Activated CD4-positive, alpha-beta memory T cell treated with anti-CD3 and anti-CD28 coated beads, Interleukin-2, amount 10 ng/mL, durations not matched to agents 7 days and 5 days (primary cell): ENCODE data around the gene CLDN8. TPM values are rescaled to one million over a fixed set of nuclear protein-coding genes. Genes with fewer than 3 reads are reported as not detected.

Source experiments
- CTCF ChIA-PET: fragments of 350-600 bp; sonication (Branson Sonifier 250); formaldehyde crosslinking; loops from one replicate; lab custom pipeline; 2021; ENCODE audit warnings: antibody characterized with exemption, inconsistent platforms; lab: Charles Lee
- POLR2A ChIA-PET: fragments of 350-600 bp; sonication (Branson Sonifier 250); formaldehyde crosslinking; loops from one replicate; lab custom pipeline; 2021; ENCODE audit warnings: antibody characterized with exemption; lab: Charles Lee
- DNase-seq: peaks from one replicate; pipeline ENCODE4 v3.0.0-alpha.2; 2020
- H3K27ac Mint-ChIP-seq: one replicate; pipeline ENCODE4 v1.8.0; 2021; ENCODE audit warnings: mild to moderate bottlenecking, mixed read lengths
- H3K27me3 Mint-ChIP-seq: one replicate; pipeline ENCODE4 v1.8.0; 2021; ENCODE audit warnings: mixed read lengths
- H3K36me3 Mint-ChIP-seq: one replicate; pipeline ENCODE4 v1.8.0; 2021; ENCODE audit warnings: low read depth, mixed read lengths
- H3K4me1 Mint-ChIP-seq: one replicate; pipeline ENCODE4 v1.8.0; 2021; ENCODE audit warnings: mixed read lengths
- H3K4me3 Mint-ChIP-seq: one replicate; pipeline ENCODE4 v1.8.0; 2021; ENCODE audit warnings: mild to moderate bottlenecking, mixed read lengths
- H3K9me3 Mint-ChIP-seq: one replicate; pipeline ENCODE4 v1.8.0; 2021; ENCODE audit warnings: mixed read lengths
- total RNA-seq, 2 experiments: library from RNA; stranded (reverse); gene quantifications; one replicate each; pipeline ENCODE4 v1.2.3, GENCODE V29; 2021

The CLDN8 gene
- total RNA-seq = not detected

- Mint-ChIP-seq H3K27ac (no peak within 1 kb of the TSS), H3K4me3 (no peak within 1 kb of the TSS), H3K36me3 (no peaks in the 10 kb centered on the region), H3K9me3 (peaks cover 2% of the 10 kb centered on the region), H3K27me3 (no peaks in the 10 kb centered on the region), H3K4me1 (no peaks in the 10 kb centered on the region)
- ChIA-PET POLR2A (no interaction called here), CTCF (no interaction called here)
- DNase-seq = no peak
Observed at GRCh38 chr21:30216041-30216723, at the start of gene CLDN8. Gene CLDN8 (minus strand): TSS chr21:30216097. CDS start chr21:30215925, 172 bp downstream.

- POLR2A ChIA-PET = no interaction called here
- CTCF ChIA-PET = no interaction called here
- Mint-ChIP-seq H3K27me3 (no peaks in the 10 kb centered on the region), H3K36me3 (no peaks in the 10 kb centered on the region), H3K9me3 (no peaks in the 10 kb centered on the region), H3K4me1 (no peaks in the 10 kb centered on the region), H3K4me3 (no peak overlapping the region), H3K27ac (no peak overlapping the region)
- no peak for DNase-seq
Observed at GRCh38 chr21:30257773-30258172, 41.9 kb upstream of the CLDN8 start.

DNA sequence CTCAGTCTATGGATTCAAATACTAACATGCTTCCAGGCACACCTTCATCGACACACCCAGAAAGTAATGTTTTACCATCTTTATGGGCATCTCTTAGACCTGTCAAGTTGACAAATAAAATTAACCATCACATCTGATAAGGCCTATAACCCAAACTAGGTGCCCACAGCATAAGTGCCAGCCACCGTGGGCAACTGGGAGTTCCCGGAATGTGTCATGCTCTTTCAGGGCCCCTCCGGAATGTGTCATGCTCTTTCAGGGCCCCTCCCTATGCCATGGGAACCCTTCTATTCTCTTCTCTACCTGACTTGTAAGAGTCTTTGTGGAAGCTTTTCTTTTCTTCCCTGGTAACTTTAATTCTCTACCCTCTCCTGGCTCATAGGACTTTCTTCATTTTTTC is 40.2 kb upstream of the CLDN8 start:
- CTCF ChIA-PET = no interaction called here
- no peaks in the 10 kb centered on the region for H3K9me3 Mint-ChIP-seq

DNA sequence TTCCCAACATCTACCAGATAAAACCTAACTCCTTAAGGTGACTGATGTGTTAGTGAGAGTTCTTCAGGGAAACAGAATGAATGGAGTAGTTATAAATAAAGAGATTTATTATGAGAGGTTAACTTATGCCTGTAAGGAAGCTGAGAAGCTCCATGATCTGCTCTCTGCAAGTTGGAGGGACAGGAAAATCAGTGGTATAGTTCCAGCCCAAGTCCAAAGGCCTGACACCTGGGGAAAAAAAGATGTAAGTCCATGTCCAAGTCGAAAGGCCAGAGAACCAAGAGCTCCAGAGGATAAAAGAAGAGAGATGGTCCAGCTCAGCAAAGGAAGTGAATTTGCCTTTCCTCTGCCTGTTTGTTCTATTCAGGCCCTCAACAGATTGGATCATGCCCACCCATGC is 39.8 kb upstream of the CLDN8 start:
- CTCF ChIA-PET = no interaction called here
- Mint-ChIP-seq H3K4me3 (no peak overlapping the region), H3K36me3 (no peaks in the 10 kb centered on the region), H3K27me3 (no peaks in the 10 kb centered on the region), H3K9me3 (no peaks in the 10 kb centered on the region), H3K4me1 (no peaks in the 10 kb centered on the region), H3K27ac (no peak overlapping the region)
- DNase-seq = no peak
- POLR2A ChIA-PET = no interaction called here

More for the DNA sequence above, 40.2 kb upstream of the CLDN8 start:
- H3K27me3 Mint-ChIP-seq = no peaks in the 10 kb centered on the region
- POLR2A ChIA-PET = no interaction called here
- no peaks in the 10 kb centered on the region for H3K36me3 Mint-ChIP-seq
- H3K27ac Mint-ChIP-seq = no peak overlapping the region
- no peak overlapping the region for H3K4me3 Mint-ChIP-seq
- no peak for DNase-seq
- H3K4me1 Mint-ChIP-seq = no peaks in the 10 kb centered on the region

DNA sequence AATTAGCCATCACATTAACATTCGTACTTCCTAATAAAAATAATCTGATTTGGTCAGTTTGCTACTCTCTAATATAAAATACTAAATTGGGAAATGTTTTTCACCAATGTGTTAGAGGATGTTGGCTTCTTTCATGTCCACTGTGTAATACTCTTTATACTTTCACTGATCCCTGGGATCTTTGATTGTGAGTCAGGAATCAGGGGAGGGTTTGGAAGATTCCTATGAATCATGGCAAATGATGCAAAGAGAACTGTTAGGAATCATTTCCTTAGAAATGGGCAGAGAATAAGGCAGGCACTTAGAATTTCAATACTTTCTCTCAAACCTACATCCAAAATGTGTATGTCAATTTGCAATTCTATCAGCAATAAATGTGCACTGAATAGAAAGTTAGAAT is 35.9 kb upstream of the CLDN8 start:
- H3K9me3 Mint-ChIP-seq = no peaks in the 10 kb centered on the region
- ChIA-PET POLR2A (no interaction called here), CTCF (no interaction called here)
- H3K4me3 Mint-ChIP-seq = no peak overlapping the region
- no peak overlapping the region for H3K27ac Mint-ChIP-seq
- DNase-seq = no peak
- H3K27me3 Mint-ChIP-seq = no peaks in the 10 kb centered on the region
- H3K4me1 Mint-ChIP-seq = no peaks in the 10 kb centered on the region
- H3K36me3 Mint-ChIP-seq = no peaks in the 10 kb centered on the region

GRCh38 chr21:30249936-30250335 is 34.0 kb upstream of the CLDN8 start:
- DNase-seq = no peak
- H3K4me1 Mint-ChIP-seq = no peaks in the 10 kb centered on the region

DNA sequence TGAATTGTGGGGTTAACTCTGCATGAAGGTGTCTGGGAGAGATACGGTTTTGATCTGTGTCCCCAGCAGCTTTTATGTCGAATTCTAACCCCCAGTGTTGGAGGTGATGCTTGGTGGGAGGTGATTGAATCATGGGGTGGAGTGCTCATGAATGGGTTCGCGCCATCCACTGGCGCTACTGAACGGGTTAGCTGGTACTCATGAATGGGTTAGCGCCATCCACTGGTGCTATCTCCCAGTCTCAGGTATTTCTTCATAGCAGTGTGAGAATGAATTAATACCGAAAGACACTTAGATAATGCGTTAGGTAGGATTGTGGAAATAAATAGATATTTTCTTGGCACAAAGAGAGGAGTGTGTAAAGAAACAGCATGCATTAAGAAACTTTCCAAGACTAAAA is 32.9 kb upstream of the CLDN8 start:
- ChIA-PET POLR2A (no interaction called here), CTCF (no interaction called here)
- H3K9me3 Mint-ChIP-seq = no peaks in the 10 kb centered on the region
- no peaks in the 10 kb centered on the region for H3K4me1 Mint-ChIP-seq
- H3K36me3 Mint-ChIP-seq = no peaks in the 10 kb centered on the region
- H3K27ac Mint-ChIP-seq = no peak overlapping the region
- no peaks in the 10 kb centered on the region for H3K27me3 Mint-ChIP-seq
- no peak for DNase-seq
- no peak overlapping the region for H3K4me3 Mint-ChIP-seq

More at GRCh38 chr21:30249936-30250335, 34.0 kb upstream of the CLDN8 start:
- no peak overlapping the region for H3K4me3 Mint-ChIP-seq
- H3K27me3 Mint-ChIP-seq = no peaks in the 10 kb centered on the region
- no peaks in the 10 kb centered on the region for H3K36me3 Mint-ChIP-seq
- H3K27ac Mint-ChIP-seq = no peak overlapping the region
- ChIA-PET POLR2A (no interaction called here), CTCF (no interaction called here)
- no peaks in the 10 kb centered on the region for H3K9me3 Mint-ChIP-seq

GRCh38 chr21:30245061-30245460 is 29.2 kb upstream of the CLDN8 start:
- H3K9me3 Mint-ChIP-seq = peaks cover 3% of the 10 kb centered on the region
- no peaks in the 10 kb centered on the region for H3K36me3 Mint-ChIP-seq
- no peaks in the 10 kb centered on the region for H3K4me1 Mint-ChIP-seq
- CTCF ChIA-PET = no interaction called here
- POLR2A ChIA-PET = no interaction called here
- DNase-seq = no peak
- H3K27ac Mint-ChIP-seq = no peak overlapping the region
- no peaks in the 10 kb centered on the region for H3K27me3 Mint-ChIP-seq
- H3K4me3 Mint-ChIP-seq = no peak overlapping the region

- no peak for DNase-seq
- Mint-ChIP-seq H3K27ac (no peak overlapping the region), H3K27me3 (no peaks in the 10 kb centered on the region), H3K9me3 (peaks cover 3% of the 10 kb centered on the region), H3K36me3 (no peaks in the 10 kb centered on the region), H3K4me1 (no peaks in the 10 kb centered on the region), H3K4me3 (no peak overlapping the region)
- ChIA-PET POLR2A (no interaction called here), CTCF (no interaction called here)
Observed at GRCh38 chr21:30243691-30244090, 27.8 kb upstream of the CLDN8 start.

- POLR2A ChIA-PET = no interaction called here
- CTCF ChIA-PET = no interaction called here
- H3K27ac Mint-ChIP-seq = no peak overlapping the region
- H3K27me3 Mint-ChIP-seq = no peaks in the 10 kb centered on the region
- H3K4me1 Mint-ChIP-seq = no peaks in the 10 kb centered on the region
- peaks cover 3% of the 10 kb centered on the region for H3K9me3 Mint-ChIP-seq
- no peaks in the 10 kb centered on the region for H3K36me3 Mint-ChIP-seq
- H3K4me3 Mint-ChIP-seq = no peak overlapping the region
- no peak for DNase-seq
Observed at GRCh38 chr21:30240661-30241060, 24.8 kb upstream of the CLDN8 start.

GRCh38 chr21:30238168-30238567 is 22.3 kb upstream of the CLDN8 start:
- ChIA-PET POLR2A (no interaction called here), CTCF (no interaction called here)
- peaks cover 3% of the 10 kb centered on the region for H3K9me3 Mint-ChIP-seq
- no peaks in the 10 kb centered on the region for H3K27me3 Mint-ChIP-seq
- no peaks in the 10 kb centered on the region for H3K36me3 Mint-ChIP-seq
- no peaks in the 10 kb centered on the region for H3K4me1 Mint-ChIP-seq
- no peak overlapping the region for H3K27ac Mint-ChIP-seq
- H3K4me3 Mint-ChIP-seq = no peak overlapping the region
- no peak for DNase-seq

DNA sequence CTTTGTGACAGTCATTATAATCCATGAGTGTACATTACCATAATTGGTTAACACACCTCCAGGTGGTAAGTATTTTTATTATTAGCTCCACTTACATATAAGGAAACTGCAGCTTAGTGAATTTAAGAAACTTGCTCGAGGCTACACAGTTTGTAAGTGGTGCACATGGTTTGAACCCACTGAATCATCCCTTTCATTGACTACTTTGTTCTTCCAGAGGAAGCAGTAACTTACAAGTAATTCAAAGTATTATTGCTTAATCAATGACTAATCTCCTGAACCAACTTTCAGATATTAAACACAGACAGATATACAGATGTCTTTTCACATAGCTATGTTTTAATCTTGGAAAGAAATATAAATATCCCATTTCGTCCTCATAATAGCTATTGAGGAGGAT is 18.7 kb upstream of the CLDN8 start:
- Mint-ChIP-seq H3K36me3 (no peaks in the 10 kb centered on the region), H3K4me3 (no peak overlapping the region), H3K27me3 (no peaks in the 10 kb centered on the region), H3K27ac (no peak overlapping the region), H3K4me1 (no peaks in the 10 kb centered on the region), H3K9me3 (no peaks in the 10 kb centered on the region)
- ChIA-PET POLR2A (no interaction called here), CTCF (no interaction called here)
- no peak for DNase-seq

- DNase-seq = no peak
- ChIA-PET POLR2A (no interaction called here), CTCF (no interaction called here)
- Mint-ChIP-seq H3K4me3 (no peak overlapping the region), H3K27ac (no peak overlapping the region), H3K9me3 (no peaks in the 10 kb centered on the region), H3K27me3 (no peaks in the 10 kb centered on the region), H3K4me1 (no peaks in the 10 kb centered on the region), H3K36me3 (no peaks in the 10 kb centered on the region)
Observed at GRCh38 chr21:30234050-30234449, 18.2 kb upstream of the CLDN8 start.

DNA sequence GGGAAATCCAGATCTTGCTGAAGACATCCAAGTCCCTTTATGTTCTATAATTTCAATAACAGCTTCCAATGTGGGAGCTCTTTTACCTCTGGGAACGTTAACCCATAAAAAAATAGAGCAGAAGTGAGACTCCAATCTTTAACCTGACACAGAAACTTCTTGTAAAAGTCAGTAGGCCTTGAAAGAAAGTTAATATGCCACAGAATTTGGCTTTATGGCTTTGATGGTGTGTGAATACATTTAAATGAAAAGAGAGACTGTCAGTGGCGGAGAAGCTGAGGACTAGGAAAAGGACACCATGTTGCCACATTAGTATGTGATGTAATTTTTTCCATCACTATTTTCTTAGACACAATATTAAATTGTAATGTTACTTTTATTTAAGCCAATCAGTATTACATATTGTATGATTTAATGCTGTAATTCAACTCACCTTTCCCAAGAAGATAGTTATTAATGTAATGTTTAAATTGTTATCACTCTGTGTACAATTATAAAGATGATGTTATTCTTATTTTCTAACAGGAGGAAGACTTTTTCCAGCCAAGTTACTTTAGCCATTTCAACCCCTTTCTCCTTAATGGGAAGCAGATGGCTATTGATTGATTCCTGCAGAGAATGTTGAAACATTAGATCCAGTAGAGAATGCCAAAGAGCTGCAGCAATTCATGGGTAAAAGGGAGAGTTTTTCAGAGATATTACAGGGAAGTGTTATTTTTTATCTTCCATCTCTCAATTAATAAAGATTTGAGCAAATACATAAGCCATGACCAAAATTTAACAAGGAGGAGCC is 17.5 kb upstream of the CLDN8 start:
- CTCF ChIA-PET = no interaction called here
- Mint-ChIP-seq H3K27ac (no peak overlapping the region), H3K9me3 (no peaks in the 10 kb centered on the region), H3K27me3 (no peaks in the 10 kb centered on the region), H3K4me1 (no peaks in the 10 kb centered on the region), H3K4me3 (no peak overlapping the region), H3K36me3 (no peaks in the 10 kb centered on the region)
- POLR2A ChIA-PET = no interaction called here
- DNase-seq = no peak
